HG03354 (cell line): ENCODE data around the gene RTRAF.

Experiments
- ATAC-seq: cut with Tn5 transposase; IDR thresholded peaks from one replicate; pipeline ENCODE4 v1.9.1; 2021; ENCODE audit warnings: mild to moderate bottlenecking; ENCODE audit not compliant: unreplicated experiment, poor library complexity, severe bottlenecking

RTRAF gene

GRCh38 chr14:51990488-51990887 is 1.1 kb downstream of the RTRAF start:
- ATAC-seq: no peak

- no peak for ATAC-seq
Measured at GRCh38 chr14:51993285-51993920, 4.1 kb downstream of the RTRAF start.

GRCh38 chr14:51996148-51996746 is 6.9 kb downstream of the RTRAF start:
- ATAC-seq: no peak

- ATAC-seq: no peak
Measured at GRCh38 chr14:51998348-51998747, 9.0 kb downstream of the RTRAF start.

- ATAC-seq: no peak
Measured at GRCh38 chr14:51999084-51999483, 9.7 kb downstream of the RTRAF start.

- ATAC-seq: no peak
Measured at GRCh38 chr14:52000019-52000582, 10.8 kb downstream of the RTRAF start.

- ATAC-seq: no peak
Measured at GRCh38 chr14:52000696-52001095, 11.3 kb downstream of the RTRAF start.

GRCh38 chr14:52002542-52002941 is 13.2 kb downstream of the RTRAF start:
- ATAC-seq: no peak

GRCh38 chr14:52003324-52003723 is 14.0 kb downstream of the RTRAF start:
- ATAC-seq: no peak

GRCh38 chr14:52005625-52006024 is 16.3 kb downstream of the RTRAF start:
- ATAC-seq: no peak

GRCh38 chr14:52006361-52006760 is 17.0 kb downstream of the RTRAF start:
- no peak for ATAC-seq

GRCh38 chr14:52007211-52007610 is 17.9 kb downstream of the RTRAF start:
- ATAC-seq: no peak

GRCh38 chr14:52007637-52008036 is 18.3 kb downstream of the RTRAF start:
- no peak for ATAC-seq

GRCh38 chr14:52008136-52008535 is 18.8 kb downstream of the RTRAF start:
- ATAC-seq: no peak

GRCh38 chr14:52010173-52010693 is 20.9 kb downstream of the RTRAF start:
- ATAC-seq: no peak

GRCh38 chr14:52011523-52011922 is 22.2 kb downstream of the RTRAF start:
- no peak for ATAC-seq

- ATAC-seq: no peak
Measured at GRCh38 chr14:52012635-52013034, 23.3 kb downstream of the RTRAF start.

GRCh38 chr14:52013984-52014600 is 24.7 kb downstream of the RTRAF start:
- ATAC-seq: no peak

GRCh38 chr14:52014601-52015267 is 25.4 kb downstream of the RTRAF start:
- ATAC-seq: no peak

GRCh38 chr14:52015411-52016030 is 26.2 kb downstream of the RTRAF start:
- ATAC-seq: no peak
